GM21423 (cell line): ENCODE measurements around the gene VAV1.
"Not testable (repeated sequence)": the region's sequence is repeated elsewhere in the genome, so short reads cannot be mapped to it uniquely, and the experiment has no call there.

Experiments
- ATAC-seq: cut with Tn5 transposase; IDR thresholded peaks from one replicate; pipeline ENCODE4 v1.9.1; 2021; ENCODE audit warnings: mild to moderate bottlenecking, moderate library complexity; ENCODE audit not compliant: unreplicated experiment

VAV1 gene

GRCh38 chr19:6779206-6779605 lies 6.7 kb downstream of the VAV1 start:
- ATAC-seq = no peak

- ATAC-seq = no peak
Measured at GRCh38 chr19:6787393-6787792, 14.9 kb downstream of the VAV1 start.

GRCh38 chr19:6788896-6789295 lies 16.4 kb downstream of the VAV1 start:
- no peak for ATAC-seq

GRCh38 chr19:6790194-6791128 lies 18.0 kb downstream of the VAV1 start:
- ATAC-seq = no peak

- ATAC-seq = no peak
Measured at GRCh38 chr19:6791237-6791636, 18.7 kb downstream of the VAV1 start.

- ATAC-seq = no peak
Measured at GRCh38 chr19:6793411-6793810, 20.9 kb downstream of the VAV1 start.

GRCh38 chr19:6793973-6794372 lies 21.5 kb downstream of the VAV1 start:
- no peak for ATAC-seq

GRCh38 chr19:6794686-6795431 lies 22.4 kb downstream of the VAV1 start:
- ATAC-seq = no peak

GRCh38 chr19:6796278-6796677 lies 23.8 kb downstream of the VAV1 start:
- ATAC-seq = no peak

GRCh38 chr19:6797646-6798045 lies 25.1 kb downstream of the VAV1 start:
- no peak for ATAC-seq

- ATAC-seq = not testable (repeated sequence)
Measured at GRCh38 chr19:6800160-6800790, 27.8 kb downstream of the VAV1 start.

- no peak for ATAC-seq
Measured at GRCh38 chr19:6800991-6801484, 28.5 kb downstream of the VAV1 start.

GRCh38 chr19:6801485-6802086 lies 29.1 kb downstream of the VAV1 start:
- ATAC-seq = peak; percentile 55

GRCh38 chr19:6802336-6803035 lies 30.0 kb downstream of the VAV1 start:
- peak; percentile 55 for ATAC-seq

GRCh38 chr19:6803036-6803404 lies 30.5 kb downstream of the VAV1 start:
- ATAC-seq = no peak

- ATAC-seq = no peak
Measured at GRCh38 chr19:6806488-6806887, 34.0 kb downstream of the VAV1 start.

GRCh38 chr19:6807291-6807690 lies 34.8 kb downstream of the VAV1 start:
- ATAC-seq = no peak

GRCh38 chr19:6808494-6808893 lies 36.0 kb downstream of the VAV1 start:
- ATAC-seq = no peak

GRCh38 chr19:6809262-6809661 lies 36.8 kb downstream of the VAV1 start:
- ATAC-seq = no peak

GRCh38 chr19:6811378-6811777 lies 38.9 kb downstream of the VAV1 start:
- no peak for ATAC-seq
